ENCODE measurements around the gene ANKS1B.

ANKS1B gene

DNA sequence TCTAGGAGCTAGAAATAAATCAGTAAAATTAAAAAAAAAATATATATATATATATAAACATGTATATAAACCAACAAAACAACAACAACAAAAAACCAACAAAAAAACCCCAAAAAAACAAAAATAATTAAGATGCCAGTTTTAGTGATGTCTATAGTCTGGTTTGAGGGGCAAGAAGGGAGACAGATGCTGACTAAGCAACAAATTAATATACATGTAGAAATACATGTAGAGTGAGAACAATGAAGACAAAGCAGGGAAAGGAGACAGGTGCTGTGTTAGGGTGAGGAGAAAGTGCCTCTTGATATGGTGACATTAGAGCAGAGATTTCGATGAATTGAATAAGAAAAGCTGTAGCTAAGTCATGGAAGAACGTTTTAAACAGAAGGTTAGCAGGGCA lies 861.8 kb downstream of the ANKS1B start:
- no peak for DNase-seq (ENCODE audit: low read depth)

DNA sequence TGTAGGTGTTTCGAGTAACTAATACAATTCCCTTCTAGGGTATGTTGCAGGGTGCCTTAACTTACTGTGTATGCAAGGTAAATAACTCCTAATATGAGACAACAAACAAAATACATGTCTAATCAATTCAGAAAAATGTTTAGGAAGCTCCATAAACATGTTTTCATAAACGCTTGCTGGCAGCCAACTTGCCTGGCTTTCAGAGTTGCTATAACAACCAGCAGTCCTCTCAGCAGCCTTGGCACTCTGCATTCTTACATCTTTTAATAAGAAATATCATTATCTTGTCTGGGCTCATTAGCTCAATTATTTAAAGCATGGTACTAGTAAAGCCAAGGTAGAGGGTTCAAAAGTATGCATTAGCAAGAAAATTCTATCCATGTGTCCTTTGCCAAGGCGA lies 862.2 kb downstream of the ANKS1B start:
- DNase-seq (ENCODE audit: low read depth): no peak

DNA sequence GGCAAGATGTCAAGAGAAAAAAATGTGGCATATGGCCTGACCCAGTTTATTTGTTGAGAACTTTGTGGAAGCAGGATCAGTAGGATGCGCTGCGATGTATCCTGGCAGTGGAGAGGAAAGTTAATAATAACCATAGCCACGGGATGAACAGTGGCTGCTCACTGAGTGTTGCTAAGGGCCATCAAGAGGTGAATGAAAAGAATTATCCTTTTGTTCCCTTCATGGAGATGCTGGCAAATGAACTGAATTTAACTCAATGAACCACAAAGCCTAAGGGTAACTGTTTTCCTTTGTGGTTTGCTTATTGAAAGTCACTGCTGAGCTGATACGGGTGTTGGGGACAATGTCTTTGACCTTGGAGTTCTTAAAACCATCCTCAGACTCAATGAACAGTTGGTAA lies 863.2 kb downstream of the ANKS1B start:
- DNase-seq (ENCODE audit: low read depth): no peak

DNA sequence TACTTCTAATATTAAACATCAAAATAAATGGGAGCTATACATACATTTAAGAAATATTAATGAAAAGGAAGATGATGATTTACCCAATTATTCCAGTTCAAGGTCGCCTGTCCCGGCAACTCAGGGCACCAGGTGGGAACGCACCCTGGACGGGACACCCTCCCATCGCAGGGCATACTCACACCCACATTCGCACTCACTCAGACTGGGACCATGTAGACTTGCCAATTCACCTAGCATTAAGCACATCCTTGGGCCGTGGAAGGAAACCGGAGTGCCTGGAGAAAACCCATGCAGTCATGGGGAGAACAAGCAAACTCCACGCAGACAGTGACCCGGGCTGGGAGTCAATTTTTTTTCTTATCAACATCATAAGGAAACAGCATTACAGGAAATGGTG lies 864.8 kb downstream of the ANKS1B start:
- DNase-seq (ENCODE audit: low read depth): no peak

DNA sequence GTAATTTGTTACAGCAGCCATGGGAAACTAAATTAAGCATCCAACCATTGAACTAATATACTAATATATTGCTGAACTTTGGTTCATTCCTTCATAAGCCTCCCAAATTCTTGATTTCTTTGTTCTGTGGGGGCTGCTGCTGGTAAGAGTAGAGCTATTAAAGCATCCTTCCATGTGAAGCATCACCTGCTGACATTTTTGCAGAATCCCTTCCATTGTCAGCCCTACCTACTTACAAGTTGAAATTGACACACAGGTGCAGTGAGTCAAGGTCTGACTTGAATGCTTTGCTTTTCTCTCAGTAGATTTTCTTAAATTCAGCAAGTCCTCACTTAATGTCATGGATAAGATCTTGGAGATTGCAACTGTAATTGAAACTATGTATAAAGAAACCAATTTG lies 865.3 kb downstream of the ANKS1B start:
- no peak for DNase-seq (ENCODE audit: low read depth)

DNA sequence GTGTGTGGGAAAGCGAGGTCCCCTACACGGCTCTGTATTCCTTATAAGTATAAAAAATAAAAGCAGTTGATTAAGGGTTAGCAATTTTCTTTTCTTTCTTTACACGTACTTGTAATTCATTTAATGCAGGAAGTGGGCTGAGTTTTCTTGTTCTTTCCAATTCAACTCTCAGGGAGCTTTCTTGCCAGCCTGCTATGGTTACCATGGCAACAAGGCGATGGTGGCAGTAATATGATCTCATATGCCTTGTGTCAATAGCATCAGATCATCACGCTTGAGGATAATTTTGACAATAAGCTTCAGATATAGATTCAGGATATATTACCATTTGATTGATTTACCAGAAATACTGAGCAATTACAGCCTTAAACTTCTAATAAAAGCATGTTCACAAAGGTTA lies 873.1 kb downstream of the ANKS1B start:
- DNase-seq (ENCODE audit: low read depth): no peak

DNA sequence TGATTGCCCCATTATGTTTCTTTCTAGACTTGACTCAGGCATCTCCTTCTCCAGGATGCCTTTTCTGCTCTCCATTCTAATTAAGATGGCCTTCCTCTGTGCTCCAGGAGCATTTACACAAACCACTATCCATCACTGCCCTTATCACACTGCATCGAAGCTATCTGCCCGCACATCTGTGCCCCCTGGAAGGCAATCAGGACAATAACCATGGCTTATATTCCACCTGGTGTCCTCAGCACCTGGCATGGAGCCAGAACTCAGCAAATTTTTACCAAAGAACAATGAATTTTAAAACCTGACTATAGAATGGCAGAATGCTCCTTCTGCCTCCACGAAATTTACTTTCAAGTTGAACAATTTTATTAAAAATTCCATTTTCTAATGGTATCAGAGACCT lies 873.9 kb downstream of the ANKS1B start:
- no peak for DNase-seq (ENCODE audit: low read depth)

DNA sequence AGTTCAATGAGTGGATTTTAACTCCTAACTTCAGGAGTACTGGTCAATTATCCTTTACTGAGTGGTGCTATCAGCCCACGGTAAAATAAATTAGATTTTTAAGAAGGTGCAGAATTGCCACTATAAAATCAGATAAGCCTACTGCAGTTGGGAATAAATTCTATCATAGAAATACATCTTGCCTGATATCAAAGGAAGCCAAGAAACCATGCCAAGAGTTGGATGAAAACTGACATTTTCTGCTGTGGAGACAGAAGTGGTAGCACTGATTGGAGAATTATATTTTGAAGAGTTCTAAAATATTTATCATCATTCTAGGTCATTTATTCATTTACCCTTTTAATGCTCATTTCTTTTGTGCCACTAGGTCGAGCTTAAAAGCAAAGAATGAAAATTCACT lies 874.5 kb downstream of the ANKS1B start:
- DNase-seq (ENCODE audit: low read depth): no peak

DNA sequence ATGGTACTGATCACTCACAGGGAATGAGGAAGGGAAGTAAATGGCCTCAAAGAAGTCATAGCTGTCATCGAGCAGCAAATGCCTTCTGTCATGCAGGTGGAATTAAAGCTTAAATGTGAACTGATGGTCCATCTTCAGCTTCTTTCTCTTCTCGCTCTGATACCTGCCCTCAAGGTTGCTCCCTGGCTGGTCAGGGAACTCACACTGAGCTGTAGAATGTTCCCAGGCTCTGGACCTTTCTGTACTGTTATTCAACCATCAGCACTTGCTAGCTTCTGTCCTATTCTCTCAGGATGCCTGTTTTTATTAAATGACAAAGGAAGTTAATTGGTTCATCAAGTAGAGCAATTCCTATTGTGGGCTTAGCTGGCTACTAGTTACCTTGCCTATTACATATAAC lies 875.8 kb downstream of the ANKS1B start:
- no peak for DNase-seq (ENCODE audit: low read depth)

DNA sequence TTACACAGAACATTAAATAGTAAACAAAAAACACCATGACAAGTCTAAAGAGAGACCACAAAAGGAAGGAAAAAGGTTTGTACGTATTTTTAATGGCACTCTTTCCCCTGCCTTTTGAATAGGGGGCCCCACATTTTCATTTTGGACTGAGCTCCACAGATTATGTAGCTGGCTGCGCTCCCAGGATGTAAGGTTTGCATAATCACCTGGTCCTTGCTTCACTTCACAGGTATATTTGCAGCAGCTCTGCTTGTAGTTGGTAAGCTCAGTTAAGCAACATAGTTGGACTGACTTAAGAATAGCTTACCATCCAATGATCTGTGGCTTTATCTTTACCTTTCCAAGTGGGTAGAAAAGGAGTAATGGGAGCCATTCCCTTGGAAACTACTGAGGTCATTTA lies 885.0 kb downstream of the ANKS1B start:
- DNase-seq (ENCODE audit: low read depth): no peak

DNA sequence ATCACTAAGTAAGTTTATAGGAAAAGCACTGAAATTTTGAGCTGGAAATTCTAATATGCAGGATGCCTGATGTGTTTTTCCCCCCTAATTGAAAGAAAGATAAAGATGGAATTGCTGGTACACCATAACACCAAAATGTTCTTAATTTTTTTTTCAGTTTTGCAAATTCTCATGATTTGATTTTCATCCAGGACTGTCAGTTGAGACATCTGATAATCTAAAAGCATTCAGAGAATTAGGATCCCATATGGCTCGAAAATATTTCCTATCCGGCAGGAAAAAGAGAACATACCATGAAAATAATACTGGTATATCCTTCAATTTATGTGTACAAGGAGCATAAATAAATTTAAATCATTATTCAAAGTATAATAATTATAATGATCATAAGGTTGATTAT lies 887.6 kb downstream of the ANKS1B start:
- no peak for DNase-seq (ENCODE audit: low read depth)

DNA sequence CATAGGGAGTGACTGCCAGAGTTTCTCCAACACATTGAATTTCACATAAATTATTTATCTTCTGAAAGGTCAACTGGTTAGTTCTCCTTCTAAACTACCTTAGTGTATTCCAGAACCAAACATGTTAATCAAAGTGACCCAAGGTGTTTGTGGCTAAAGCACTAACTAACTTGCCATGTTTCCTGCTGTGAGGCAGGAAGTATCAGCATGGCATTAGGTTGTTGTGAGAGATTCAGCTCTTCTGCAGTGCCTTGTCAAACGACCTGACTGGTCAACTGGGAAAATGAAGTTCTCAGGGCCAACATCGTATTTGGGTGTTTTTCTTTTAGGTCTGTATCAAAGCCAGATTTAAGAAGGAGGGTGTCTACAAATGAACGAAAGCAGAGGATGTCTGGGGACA lies 891.6 kb downstream of the ANKS1B start:
- no peak for DNase-seq (ENCODE audit: low read depth)

DNA sequence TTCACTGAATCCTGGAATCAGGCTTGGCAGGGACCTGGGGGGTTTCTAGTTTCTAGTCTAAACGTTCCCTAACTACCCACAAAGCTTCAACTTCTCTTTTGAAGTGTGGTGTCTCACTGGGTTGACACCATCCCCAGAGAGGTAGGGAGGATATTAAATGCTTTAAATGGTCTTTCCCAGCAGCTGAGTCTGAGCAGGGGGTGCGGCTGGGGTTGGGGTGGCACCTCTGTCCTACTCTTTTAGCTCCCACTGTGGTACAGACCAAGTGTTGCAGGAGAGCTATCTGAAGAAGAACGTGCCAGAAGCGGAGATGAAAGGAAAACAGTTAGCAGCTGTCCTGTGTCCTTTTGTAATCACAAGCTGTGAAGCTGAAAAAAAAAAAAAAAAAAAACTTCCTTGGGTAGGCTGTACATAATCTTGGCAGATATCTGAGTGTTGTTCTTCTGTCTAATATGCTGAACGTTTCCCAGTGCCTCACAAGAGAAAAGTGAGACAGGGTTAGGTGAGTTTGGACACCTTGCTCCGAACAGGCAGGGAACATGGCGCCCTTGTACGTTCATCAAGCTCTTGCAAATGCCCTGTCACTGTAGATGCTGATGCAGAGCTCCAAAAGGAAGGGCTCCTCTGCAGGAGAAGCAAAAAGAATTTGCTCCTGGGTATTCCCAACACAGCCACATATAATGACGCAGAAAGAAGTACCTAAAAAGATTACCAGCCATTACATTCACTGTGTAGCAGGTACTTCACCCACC lies 892.5 kb downstream of the ANKS1B start:
- no peak for DNase-seq (ENCODE audit: low read depth)

DNA sequence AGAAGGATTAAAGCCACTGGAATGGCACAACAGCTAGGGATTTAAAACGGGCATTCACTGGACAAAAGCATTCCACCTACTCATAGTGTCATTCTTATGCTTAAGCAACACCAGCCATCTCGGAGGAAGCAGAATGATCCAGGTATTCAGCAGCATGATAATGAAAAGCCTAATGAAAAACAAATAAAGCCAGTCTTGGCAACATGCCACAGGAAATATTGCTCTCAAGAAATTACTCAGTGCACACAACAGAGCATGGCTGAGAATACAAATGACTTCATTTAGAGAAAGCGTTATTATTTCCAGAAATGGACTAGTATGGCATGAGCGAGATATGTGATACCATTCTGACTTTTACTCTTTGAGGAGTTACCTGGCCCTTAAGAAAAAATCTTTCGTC lies 897.5 kb downstream of the ANKS1B start:
- no peak for DNase-seq (ENCODE audit: low read depth)

DNA sequence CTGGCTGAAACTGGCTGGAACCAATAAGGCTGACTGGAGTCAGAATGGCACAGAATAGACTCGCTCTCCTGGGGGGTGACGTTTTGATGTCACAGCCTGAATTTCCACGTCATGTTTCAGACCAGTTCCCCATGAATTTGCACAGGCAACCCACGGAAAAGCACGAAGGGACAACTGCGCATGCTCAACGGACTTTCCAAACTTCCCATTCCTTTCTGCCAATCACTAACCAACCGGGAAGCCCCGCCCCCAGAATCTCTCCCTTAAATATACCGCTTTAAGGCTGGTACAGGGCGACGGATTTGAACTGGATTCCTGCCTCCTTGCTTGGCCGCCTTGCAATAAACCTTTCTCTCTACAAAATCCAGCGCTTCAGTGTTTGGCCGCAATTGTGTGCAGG lies 904.9 kb downstream of the ANKS1B start:
- DNase-seq (ENCODE audit: low read depth): no peak

DNA sequence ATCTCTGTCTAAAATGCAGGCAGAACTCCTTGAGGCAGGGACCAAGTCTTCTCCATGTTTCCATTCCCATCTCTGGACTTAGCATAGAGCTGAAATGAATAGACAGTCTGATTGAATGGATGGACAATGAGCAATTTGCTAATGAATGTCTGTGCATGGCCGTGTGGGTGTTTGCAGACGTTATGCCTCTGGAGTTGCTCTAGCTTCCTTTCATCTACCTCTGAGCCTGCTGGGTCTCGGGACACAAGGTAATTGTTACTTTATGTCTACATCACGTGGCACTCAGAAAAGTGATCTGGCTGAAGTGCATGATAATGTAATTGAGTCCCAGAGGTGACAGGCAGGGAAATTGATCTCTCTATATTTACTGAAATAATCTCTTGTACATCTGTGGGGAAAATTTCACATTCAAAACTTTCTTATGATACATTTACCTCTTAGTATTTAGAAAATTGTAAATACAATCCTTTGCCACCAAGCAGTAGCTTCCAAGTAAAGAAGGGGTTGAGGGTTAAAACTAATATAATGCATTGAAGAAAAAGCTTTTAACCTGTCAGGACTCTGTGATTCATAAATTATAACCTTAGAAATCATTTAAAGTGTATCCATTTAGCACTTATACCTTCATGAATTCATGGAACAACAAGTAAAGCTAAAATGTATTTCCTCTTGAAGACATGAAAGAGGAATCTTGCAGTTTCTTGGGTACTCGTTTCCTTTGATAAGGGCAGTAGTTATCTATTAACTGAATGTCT lies 915.6 kb downstream of the ANKS1B start:
- no peak for DNase-seq (ENCODE audit: low read depth)

DNA sequence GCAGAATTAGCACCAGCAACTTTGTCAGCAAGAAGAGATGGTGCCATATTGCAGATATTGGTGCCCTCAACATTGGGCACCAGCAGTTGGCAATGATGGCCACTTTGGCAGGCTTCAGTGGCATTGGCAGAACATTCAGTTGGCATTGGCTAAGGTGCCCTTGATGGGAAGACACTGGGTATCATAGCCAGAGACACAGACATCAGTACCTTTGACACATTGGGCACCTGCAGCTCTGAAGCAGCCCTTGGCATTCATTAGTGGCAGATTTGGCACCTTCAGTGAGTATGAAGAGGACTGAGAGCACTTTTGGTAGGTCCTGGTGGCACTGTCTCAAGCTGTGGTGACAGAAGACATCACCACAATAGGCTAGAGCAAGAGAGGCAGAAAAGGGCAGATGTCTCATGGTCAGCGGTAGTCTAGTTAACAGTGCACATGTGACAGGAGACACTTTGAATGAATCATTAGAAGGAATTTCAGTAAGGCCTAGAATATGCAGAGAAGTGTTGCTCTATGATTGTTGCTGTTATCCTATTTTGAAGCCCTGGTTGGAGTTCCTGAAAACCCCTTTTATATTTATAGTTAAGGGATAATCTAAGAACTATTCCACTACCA lies 917.5 kb downstream of the ANKS1B start:
- no peak for DNase-seq (ENCODE audit: low read depth)

DNA sequence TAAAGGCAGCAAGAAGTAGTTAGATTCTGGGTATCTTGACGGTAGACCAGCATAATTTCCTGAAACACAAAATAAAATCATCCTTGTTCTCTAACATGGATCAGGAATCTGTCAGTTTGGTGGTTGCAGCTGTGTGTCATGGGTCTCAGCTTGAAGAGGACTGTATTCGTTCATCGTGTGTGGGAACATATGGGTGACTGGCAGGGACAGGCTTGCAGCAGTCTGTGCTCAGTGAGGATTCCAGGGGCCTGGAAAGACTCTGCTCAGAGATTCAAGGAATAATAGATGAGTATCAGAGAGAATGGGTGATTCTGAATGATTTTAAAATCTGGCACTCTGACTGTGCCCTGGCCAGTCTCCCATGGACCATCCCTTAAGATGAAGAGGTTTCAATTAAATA lies 918.0 kb downstream of the ANKS1B start:
- DNase-seq (ENCODE audit: low read depth): no peak

DNA sequence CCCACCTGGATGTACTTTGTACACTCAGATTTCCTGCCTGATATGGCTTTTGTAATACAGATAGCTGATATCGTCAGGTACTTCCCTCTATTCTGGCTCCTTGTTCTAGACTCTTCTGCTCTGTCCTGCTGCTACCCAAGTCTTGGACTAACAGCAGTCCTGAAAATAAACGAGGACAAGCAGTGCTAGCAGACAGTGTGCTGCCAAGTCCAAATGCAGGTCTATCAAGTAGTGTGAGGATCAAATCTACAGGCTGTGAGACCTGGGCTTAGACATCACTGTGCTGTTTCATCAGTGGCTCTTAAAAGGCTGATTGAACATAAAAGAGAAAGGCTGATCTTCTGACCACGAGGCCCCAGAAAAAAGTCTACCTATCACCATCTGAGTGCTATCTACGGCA lies 921.6 kb downstream of the ANKS1B start:
- DNase-seq (ENCODE audit: low read depth): no peak

DNA sequence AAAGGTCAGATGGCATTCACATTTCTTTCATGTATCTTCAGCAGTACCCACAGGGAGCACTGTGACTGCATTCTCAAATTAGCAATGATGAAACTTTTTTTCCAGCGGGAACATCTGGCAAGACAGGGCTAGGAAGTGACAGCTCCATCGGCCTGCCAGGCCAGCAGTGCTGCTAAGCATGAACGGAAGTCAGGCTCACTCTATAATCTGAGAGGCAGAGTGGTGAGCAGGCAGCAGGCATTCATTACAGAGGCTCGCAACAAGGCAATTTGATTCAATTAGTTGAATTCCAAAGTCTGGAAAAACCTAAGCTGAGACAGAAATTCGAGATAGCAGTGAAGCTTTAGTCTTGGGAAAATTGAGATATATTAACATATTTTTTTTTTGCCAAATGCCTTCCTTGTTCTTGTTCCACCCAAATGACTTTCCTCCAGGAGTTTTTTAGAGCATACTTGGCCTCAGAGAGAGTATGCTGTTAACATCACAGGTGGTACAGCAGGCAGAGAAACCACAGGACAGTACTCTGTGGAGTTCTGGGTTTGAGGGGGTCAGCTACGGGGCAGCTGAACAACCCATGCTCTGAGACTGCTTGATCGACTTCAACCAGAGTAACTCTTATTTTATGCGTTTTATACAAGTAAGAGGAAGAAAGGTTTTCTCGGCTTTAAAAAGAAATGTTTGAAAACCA lies 924.8 kb downstream of the ANKS1B start:
- DNase-seq (ENCODE audit: low read depth): no peak

DNA sequence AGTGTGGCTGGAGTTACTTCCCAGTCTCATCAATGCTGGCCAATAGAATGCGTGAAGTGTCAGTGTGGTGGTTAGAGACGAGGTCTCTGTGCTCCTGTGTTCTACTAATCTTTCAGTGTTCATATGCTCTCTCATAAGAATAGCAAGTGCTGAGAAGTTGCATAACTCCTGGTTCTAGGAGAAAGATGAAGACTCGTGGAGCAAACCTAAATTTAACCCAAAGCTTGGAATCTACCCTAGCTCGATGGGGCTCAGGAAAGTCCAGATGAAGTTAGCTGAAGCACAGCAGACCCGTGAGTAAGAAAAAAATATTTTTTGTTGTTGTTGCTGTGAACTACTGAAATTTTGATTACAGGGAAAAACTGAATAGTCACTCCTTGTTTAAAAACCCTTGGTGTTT lies 927.1 kb downstream of the ANKS1B start:
- no peak for DNase-seq (ENCODE audit: low read depth)

DNA sequence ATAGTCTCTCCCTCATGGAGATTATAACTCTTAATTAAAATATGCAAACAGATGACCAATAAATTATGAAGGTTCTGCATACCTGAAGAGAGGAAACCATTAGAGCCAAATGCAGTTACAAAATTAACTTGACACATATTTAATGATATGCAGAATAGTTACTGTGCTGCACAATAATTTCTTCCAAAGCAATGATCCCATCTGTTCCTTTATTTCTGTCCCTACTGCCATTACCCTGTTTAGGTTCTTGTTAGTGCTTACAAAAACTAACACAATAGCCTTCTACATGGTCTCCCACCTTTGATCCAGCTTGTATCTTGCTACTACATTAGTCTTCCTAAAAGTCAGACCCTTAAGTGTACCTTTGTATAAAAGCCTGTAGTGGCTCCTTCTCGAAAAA lies 928.5 kb downstream of the ANKS1B start:
- DNase-seq (ENCODE audit: low read depth): no peak

DNA sequence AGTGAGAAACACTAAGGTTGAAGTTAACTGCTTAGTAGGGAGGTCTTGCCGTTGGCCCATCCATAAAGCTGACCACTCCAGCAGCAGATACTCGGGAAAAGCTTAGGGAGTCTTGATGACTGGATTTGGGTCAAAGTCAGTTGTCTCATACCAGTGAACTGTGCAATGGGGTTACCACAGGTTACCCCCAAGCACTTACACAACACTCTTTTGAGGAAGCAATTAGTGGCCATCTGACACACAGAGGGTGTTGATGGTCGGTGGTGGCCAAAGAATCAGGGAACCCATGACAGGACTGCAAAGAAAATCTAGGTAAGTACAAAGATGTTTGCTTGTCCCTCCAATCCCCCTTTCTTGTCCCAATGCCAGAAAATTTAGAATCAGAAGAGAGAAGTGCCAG lies 929.4 kb downstream of the ANKS1B start:
- DNase-seq (ENCODE audit: low read depth): no peak
